OCI-LY3 (cell line): Measurements from ENCODE around the gene WDR5.

Experiments
- EZH2phosphoT487 ChIP-seq: fragments of 200-600 bp; shearing (Covaris generic); IDR thresholded peaks from 2 replicates; pipeline ENCODE4 v1.6.1; 2018; ENCODE audit warnings: antibody characterized with exemption, mixed run types, low read depth
- TF ChIP-seq, protein P1 (sequence below): fragments of 200-600, 300-600 bp; sonication (generic); IDR thresholded peaks from 2 replicates; pipeline ENCODE4 v1.5.1; 2014; ENCODE audit warnings: antibody characterized with exemption, low read length, low read depth

- TF ChIP-seq, protein P1, sequence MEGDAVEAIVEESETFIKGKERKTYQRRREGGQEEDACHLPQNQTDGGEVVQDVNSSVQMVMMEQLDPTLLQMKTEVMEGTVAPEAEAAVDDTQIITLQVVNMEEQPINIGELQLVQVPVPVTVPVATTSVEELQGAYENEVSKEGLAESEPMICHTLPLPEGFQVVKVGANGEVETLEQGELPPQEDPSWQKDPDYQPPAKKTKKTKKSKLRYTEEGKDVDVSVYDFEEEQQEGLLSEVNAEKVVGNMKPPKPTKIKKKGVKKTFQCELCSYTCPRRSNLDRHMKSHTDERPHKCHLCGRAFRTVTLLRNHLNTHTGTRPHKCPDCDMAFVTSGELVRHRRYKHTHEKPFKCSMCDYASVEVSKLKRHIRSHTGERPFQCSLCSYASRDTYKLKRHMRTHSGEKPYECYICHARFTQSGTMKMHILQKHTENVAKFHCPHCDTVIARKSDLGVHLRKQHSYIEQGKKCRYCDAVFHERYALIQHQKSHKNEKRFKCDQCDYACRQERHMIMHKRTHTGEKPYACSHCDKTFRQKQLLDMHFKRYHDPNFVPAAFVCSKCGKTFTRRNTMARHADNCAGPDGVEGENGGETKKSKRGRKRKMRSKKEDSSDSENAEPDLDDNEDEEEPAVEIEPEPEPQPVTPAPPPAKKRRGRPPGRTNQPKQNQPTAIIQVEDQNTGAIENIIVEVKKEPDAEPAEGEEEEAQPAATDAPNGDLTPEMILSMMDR, result no peak
- no peak for TF ChIP-seq EZH2phosphoT487
Measured at GRCh38 chr9:134171316-134172197, 35.7 kb downstream of the WDR5 start.
